Measurements from ENCODE around the gene ADGRE2.
"Not testable (repeated sequence)": the region's sequence is repeated elsewhere in the genome, so short reads cannot be mapped to it uniquely, and the experiment has no call there.

ADGRE2 gene

GRCh38 chr19:14777645-14778044 is 715 bp downstream of the ADGRE2 start:
- DNase-seq, result not testable (repeated sequence)

GRCh38 chr19:14775869-14776586 is 2.3 kb downstream of the ADGRE2 start:
- DNase-seq, result no peak

- DNase-seq, result not testable (repeated sequence)
Observed at GRCh38 chr19:14775326-14775725, 3.0 kb downstream of the ADGRE2 start.

GRCh38 chr19:14774373-14774772 is 4.0 kb downstream of the ADGRE2 start:
- no peak for DNase-seq

- DNase-seq, result not testable (repeated sequence)
Observed at GRCh38 chr19:14773722-14774121, 4.6 kb downstream of the ADGRE2 start.

- no peak for DNase-seq
Observed at GRCh38 chr19:14772995-14773394, 5.4 kb downstream of the ADGRE2 start.

- DNase-seq, result no peak
Observed at GRCh38 chr19:14772467-14772866, 5.9 kb downstream of the ADGRE2 start.

GRCh38 chr19:14770944-14771839 is 7.2 kb downstream of the ADGRE2 start:
- no peak for DNase-seq

GRCh38 chr19:14770136-14770535 is 8.2 kb downstream of the ADGRE2 start:
- DNase-seq, result no peak

- no peak for DNase-seq
Observed at GRCh38 chr19:14769201-14769600, 9.2 kb downstream of the ADGRE2 start.

- no peak for DNase-seq
Observed at GRCh38 chr19:14768001-14768400, 10.4 kb downstream of the ADGRE2 start.

- no peak for DNase-seq
Observed at GRCh38 chr19:14767466-14767971, 10.8 kb downstream of the ADGRE2 start.

GRCh38 chr19:14765841-14766240 is 12.5 kb downstream of the ADGRE2 start:
- DNase-seq, result not testable (repeated sequence)

GRCh38 chr19:14765403-14765802 is 13.0 kb downstream of the ADGRE2 start:
- not testable (repeated sequence) for DNase-seq

- DNase-seq, result no peak
Observed at GRCh38 chr19:14764401-14764800, 14.0 kb downstream of the ADGRE2 start.

GRCh38 chr19:14763497-14764145 is 14.7 kb downstream of the ADGRE2 start:
- no peak for DNase-seq

GRCh38 chr19:14762111-14762510 is 16.2 kb downstream of the ADGRE2 start:
- DNase-seq, result no peak

GRCh38 chr19:14761607-14762006 is 16.8 kb downstream of the ADGRE2 start:
- no peak for DNase-seq

GRCh38 chr19:14758816-14759215 is 19.5 kb downstream of the ADGRE2 start:
- DNase-seq, result peak; percentile 61

GRCh38 chr19:14748601-14749000 is 29.8 kb downstream of the ADGRE2 start:
- no peak for DNase-seq

- no peak for DNase-seq
Observed at GRCh38 chr19:14746886-14747285, 31.5 kb downstream of the ADGRE2 start.

GRCh38 chr19:14735915-14736314 is 42.4 kb downstream of the ADGRE2 start:
- no peak for DNase-seq

GRCh38 chr19:14733574-14733973 is 44.8 kb downstream of the ADGRE2 start:
- no peak for DNase-seq
